HEK293 (cell line): ENCODE measurements around the gene RDH16.

Experiments used
- TCF7L2 ChIP-seq: IDR thresholded peaks from 2 replicates; pipeline ENCODE4 v1.6.1; 2011; ENCODE audit warnings: low read depth, mild to moderate bottlenecking, inconsistent platforms, low read length, moderate library complexity, borderline replicate concordance
- YY1 ChIP-seq: fragments of 450-650 bp; formaldehyde crosslinking; IDR thresholded peaks from 2 replicates; pipeline ENCODE4 v1.5.1; 2018; ENCODE audit warnings: missing biosample characterization, missing genetic modification characterization
- ZNF792 ChIP-seq: fragments of 450-650 bp; formaldehyde crosslinking; IDR thresholded peaks from 2 replicates; pipeline ENCODE4 v1.5.1; 2016; ENCODE audit warnings: missing biosample characterization, missing genetic modification characterization
- TF ChIP-seq, protein P1 (sequence below): fragments of 450-650 bp; formaldehyde crosslinking; IDR thresholded peaks from 2 replicates; pipeline ENCODE4 v1.5.1; 2016; ENCODE audit warnings: missing biosample characterization, missing genetic modification characterization
- TF ChIP-seq, protein P2 (sequence below): fragments of 450-650 bp; formaldehyde crosslinking; IDR thresholded peaks from 2 replicates; pipeline ENCODE4 v1.5.1; 2016; ENCODE audit warnings: missing biosample characterization, missing genetic modification characterization

DNA sequence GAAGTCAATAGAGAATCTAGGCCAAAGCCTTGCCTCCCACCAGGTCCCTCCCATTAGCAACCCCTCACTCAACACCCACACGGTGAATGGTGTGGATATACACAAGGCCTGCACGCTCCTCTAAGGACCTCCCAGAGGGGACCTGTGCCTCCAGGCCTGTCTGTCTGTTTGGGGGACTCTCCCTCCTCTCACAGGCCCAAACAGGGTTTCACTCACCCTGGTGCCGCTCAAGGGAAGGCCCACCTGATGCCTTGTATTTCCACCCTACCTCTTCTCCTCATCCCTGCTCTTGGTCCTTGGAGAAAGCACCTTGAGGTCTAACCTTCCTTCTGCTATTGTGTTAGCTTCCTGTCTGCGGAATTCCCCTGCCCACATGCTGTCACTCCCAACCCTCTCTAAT lies 27.6 kb downstream of the RDH16 start:
- TF ChIP-seq TCF7L2: no peak
- TF ChIP-seq, protein P1, sequence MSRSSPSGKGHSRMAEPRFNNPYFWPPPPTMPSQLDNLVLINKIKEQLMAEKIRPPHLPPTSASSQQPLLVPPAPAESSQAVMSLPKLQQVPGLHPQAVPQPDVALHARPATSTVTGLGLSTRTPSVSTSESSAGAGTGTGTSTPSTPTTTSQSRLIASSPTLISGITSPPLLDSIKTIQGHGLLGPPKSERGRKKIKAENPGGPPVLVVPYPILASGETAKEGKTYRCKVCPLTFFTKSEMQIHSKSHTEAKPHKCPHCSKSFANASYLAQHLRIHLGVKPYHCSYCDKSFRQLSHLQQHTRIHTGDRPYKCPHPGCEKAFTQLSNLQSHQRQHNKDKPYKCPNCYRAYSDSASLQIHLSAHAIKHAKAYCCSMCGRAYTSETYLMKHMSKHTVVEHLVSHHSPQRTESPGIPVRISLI (tag by site-specific recombination): no peak
- TF ChIP-seq YY1 (tag by site-specific recombination): no peak
- TF ChIP-seq, protein P2, sequence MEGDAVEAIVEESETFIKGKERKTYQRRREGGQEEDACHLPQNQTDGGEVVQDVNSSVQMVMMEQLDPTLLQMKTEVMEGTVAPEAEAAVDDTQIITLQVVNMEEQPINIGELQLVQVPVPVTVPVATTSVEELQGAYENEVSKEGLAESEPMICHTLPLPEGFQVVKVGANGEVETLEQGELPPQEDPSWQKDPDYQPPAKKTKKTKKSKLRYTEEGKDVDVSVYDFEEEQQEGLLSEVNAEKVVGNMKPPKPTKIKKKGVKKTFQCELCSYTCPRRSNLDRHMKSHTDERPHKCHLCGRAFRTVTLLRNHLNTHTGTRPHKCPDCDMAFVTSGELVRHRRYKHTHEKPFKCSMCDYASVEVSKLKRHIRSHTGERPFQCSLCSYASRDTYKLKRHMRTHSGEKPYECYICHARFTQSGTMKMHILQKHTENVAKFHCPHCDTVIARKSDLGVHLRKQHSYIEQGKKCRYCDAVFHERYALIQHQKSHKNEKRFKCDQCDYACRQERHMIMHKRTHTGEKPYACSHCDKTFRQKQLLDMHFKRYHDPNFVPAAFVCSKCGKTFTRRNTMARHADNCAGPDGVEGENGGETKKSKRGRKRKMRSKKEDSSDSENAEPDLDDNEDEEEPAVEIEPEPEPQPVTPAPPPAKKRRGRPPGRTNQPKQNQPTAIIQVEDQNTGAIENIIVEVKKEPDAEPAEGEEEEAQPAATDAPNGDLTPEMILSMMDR (tag by site-specific recombination): no peak
- no peak for TF ChIP-seq ZNF792 (tag by site-specific recombination)
